Stimulated activated CD8-positive, alpha-beta memory T cell treated with anti-CD3 and anti-CD28 coated beads, Interleukin-7, amount 100 ng/mL, for 4 hours (primary cell): ENCODE data around the gene ARHGAP15.

Source experiments
- DNase-seq, 2 donors: peaks; one replicate each; pipeline ENCODE4 v3.0.0-alpha.2; 2020; ENCODE audit warnings: low read depth in 2 of 2

The ARHGAP15 gene

DNA sequence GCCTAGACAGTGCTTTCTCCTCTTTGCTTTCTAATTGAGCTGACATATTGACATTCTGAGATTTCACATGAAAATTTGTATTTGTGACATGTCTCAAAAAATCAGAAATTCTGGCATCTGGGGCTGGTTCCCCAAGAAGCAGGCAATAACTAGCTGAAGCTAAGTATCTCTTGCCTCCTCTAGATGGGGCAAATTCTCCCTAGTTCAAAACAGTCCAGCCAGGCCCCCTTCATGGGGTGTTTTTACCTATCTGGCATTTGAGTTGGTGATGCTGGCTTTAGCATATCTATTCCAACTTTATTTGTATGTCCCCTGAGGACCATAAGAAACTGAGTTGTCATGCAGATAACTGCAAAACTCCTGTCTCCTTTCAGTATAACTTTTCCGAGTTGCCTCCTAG is 39.9 kb downstream of the ARHGAP15 start:
- DNase-seq, result no peak

GRCh38 chr2:143171817-143172216 is 42.6 kb downstream of the ARHGAP15 start:
- no peak for DNase-seq

DNA sequence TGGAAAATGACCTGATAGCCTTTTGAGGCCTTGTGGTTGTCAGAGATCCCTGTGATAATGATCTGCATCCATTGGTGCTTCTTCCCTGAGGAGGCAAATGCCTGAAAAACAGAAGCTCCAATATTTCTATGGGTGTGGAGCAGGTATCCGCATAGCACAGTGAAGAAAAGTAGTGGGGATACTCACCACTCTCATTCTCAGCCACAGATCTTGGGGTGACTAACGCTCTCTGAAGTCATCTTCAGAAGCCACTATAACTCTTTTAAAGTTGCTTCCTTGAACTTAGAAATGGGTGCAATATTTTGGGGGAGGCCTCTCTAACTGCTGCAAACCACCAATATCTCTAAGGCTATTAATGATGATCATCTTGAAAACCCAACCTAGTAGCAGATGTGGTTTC is 46.2 kb downstream of the ARHGAP15 start:
- DNase-seq, result no peak

DNA sequence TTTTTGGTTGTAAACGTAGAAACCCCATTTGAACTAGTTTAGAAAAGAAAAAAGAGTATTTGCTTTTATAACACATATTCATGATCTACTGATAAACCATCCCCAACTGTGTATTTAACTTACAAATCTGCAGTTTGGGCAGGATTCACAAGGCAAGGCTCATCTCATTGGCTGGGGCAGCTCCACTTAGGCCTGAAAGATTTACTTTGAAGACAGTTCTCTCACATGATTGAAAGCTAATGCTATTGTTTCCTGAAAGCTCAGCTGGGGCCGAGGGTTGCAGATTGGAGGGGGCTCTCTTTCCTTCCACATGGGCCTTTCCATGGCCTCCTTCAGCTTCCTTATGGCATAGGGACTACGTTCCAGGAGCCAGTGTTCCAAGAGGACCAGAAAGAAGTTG is 47.4 kb downstream of the ARHGAP15 start:
- no peak for DNase-seq

GRCh38 chr2:143177096-143177786 is 48.0 kb downstream of the ARHGAP15 start:
- DNase-seq, result no peak

DNA sequence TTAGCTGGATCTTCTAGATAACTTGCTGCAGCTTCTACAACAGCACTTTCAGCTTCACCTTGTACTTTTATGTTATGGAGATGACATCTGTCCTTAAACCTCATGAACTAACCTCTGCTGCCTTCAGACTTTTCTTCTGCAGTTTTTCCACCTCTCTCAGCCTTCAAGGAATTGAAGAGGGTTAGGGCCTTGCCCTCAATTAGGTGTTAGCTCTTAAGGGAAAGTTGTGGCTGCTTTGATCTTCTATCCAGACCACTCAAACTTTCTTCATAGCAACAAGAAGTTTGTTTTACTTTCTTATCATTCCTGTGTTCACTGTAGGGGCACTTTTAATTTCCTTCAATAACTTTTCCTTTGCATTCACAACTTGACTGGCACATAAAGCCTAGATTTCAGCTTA is 52.3 kb downstream of the ARHGAP15 start:
- DNase-seq, result no peak

- no peak for DNase-seq
Measured at GRCh38 chr2:143182649-143183048, 53.4 kb downstream of the ARHGAP15 start.

DNA sequence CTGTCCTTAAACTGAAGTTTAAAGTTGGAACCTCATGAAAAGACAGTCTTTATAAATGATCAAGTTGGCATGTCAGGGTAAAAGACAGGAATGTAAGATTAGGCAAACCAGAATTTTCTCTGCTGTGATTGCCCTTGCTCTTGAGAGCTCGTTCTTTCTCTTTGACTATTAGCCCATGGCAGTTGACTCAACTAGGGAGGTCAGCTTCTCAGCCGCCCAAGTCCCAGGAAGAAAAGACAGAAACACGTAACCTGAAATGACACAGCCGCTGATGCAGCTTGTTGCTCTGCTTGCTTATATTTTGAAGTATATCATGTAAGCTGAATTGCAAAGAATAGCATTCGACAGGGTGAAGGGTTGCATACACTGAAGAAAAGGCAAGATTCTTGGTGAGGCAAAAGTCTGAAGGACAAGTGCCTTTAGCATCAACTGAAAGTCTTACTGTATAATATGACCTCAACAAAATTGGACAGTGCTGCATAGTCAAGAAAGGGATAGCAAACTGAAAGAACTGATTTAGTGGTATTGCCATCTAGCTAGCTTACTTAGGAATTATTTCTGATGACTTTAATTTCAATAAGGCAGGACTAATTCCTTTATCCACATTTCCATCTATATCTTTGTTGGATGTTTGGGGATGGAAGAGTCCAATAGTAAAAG is 54.7 kb downstream of the ARHGAP15 start:
- DNase-seq, result no peak

- no peak for DNase-seq
Measured at GRCh38 chr2:143186876-143187275, 57.7 kb downstream of the ARHGAP15 start.

- no peak for DNase-seq
Measured at GRCh38 chr2:143190431-143190830, 61.2 kb downstream of the ARHGAP15 start.

- no peak for DNase-seq
Measured at GRCh38 chr2:143192106-143192505, 62.9 kb downstream of the ARHGAP15 start.

GRCh38 chr2:143192716-143193115 is 63.5 kb downstream of the ARHGAP15 start:
- DNase-seq, result no peak

- no peak for DNase-seq
Measured at GRCh38 chr2:143193121-143193520, 63.9 kb downstream of the ARHGAP15 start.

DNA sequence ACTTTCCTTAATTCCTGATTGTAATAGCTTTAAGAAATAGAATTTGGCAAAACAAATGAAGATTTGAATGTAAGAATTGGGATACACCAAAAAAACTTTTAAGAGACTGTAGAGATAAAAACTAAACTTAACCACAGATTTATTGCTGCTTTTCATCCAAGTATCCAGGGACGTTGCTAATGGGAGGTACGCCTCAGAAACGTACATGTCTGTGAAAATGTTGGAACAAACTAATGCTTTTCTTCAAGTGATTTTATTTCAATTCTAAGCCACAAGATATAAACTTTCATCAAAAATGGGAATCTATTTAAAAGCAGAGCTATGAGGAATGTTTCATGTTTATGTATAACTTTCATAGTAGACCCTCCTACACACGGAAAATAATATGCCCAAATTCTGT is 66.3 kb downstream of the ARHGAP15 start:
- no peak for DNase-seq

GRCh38 chr2:143204062-143204461 is 74.8 kb downstream of the ARHGAP15 start:
- DNase-seq, result no peak

GRCh38 chr2:143205106-143205764 is 76.0 kb downstream of the ARHGAP15 start:
- DNase-seq, result no peak

DNA sequence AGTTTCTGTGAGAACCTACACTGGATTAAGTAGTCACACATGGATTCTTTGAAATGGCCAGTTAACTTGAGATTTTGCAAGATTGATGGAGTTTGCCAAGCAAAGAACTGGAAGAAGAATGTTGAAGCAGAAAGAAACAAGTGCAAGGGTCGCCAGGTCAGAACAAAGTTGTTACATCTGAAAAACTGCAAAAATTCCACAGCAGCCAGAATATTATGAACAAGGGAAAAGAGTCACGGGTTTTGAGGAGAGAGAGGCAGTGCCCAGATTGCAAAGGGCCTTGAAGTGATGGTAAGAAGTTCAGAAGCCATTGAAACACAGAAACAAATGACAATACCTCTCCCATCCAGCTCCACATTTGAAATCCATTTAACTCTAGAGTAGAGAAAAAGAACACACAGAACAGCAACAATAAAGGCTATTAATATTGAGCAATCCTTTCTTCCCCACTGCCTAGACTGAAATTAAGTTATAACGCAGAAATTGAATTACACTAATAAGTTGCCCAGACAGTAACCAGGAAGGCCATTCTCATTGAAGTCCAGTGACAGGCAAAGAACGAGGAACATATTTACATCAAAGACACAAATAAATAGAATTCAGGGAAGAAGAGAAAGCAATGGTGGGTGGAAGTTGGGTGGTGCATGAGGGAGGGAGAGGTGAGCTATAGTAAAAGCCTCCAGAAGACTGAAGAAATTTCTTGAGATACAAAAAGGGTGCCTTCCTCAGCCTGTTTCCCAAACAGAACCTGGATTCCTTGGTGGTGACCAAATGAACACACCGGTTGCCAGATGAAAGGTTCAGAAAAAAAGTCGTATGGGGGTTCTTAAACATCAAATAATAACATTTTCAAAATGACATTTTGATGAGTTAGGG is 80.6 kb downstream of the ARHGAP15 start:
- DNase-seq, result no peak

- no peak for DNase-seq
Measured at GRCh38 chr2:143210446-143210819, 81.2 kb downstream of the ARHGAP15 start.

DNA sequence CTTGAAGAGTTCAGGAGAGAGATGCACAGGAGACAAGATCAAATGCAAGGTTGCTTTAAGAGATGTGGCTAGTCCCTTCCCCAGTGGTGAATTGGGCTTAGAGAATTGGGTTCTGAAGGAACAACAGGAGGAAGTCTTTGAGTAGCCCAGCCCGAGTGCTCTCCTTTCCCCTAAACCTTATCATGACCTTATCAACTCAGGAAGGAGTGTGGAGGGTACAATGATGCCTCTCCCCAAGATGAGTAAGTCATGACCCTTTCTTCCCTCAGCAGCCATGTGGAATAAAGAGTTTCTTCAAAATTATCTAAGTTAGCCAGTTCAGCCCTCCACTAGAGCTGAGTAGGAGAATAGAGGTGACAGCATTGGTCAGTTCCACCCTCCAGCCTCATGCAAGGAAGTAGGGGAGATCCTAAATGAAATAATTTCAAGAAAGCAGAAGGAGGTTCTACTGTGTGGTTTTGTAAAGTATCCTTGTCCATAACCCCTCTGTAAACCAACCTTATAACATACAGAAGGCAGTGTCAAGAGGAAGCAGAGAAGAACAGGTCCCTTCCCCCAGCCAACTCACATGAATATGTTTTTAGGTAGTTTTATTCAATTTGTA is 88.4 kb downstream of the ARHGAP15 start:
- DNase-seq, result no peak

DNA sequence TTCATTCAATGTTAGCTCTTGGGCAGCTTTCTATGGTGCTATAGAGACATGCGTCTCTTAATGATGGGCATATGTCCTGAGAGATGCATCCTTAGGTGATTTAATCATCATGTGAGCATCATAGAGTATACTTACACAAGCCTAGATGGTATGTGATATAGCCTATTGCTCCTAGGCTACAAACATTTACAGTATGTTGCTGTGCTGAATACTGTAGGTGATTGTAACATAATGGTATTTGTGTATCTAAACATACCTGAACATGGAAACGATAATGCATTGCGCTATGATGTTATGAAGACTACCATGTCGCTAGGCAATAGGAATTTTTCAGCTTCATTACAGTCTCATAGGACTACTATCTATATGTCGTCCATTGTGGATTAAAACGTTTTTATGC is 89.4 kb downstream of the ARHGAP15 start:
- DNase-seq, result no peak

- DNase-seq, result no peak
Measured at GRCh38 chr2:143219266-143219665, 90.0 kb downstream of the ARHGAP15 start.

DNA sequence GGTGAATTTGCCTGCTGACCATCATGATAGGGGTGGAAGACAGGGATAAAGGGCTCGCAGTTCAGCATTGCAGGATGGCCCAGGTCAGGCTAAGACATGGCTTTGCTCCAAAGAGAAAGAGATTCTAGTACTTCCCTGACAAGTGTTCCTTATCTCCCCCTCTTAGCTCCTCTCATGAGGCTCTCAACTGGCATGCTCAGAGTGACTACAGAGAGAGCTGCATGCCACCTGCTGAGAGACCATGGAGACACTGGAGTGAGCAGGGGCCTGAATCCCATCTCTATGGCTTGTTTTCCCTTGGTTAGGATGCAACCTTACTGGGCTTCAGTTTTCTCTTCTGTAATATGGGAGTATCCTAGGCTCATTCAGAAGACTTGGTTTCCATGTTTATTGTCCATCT is 94.3 kb downstream of the ARHGAP15 start:
- no peak for DNase-seq
